Body of pancreas (tissue), 4 donors: Measurements from ENCODE around the gene PLOD1. TPM values are rescaled to one million over a fixed set of nuclear protein-coding genes. Genes with fewer than 3 reads are reported as not detected.

Source experiments
- ATAC-seq: fragments of 150-250 bp; one replicate; pipeline ENCODE4 v1.9.1; 2016
- DNase-seq, 4 donors: peaks; one replicate each; pipeline ENCODE4 v3.0.0-alpha.2; 2019
- H3K27ac ChIP-seq, 4 donors: fragments of 200-600 bp; sonication (generic); 1 replicate in 3 of 4; 2 replicates in 1 of 4; pipeline versions ENCODE4 v1.5.1 to v1.6.1; 2016 to 2019; ENCODE audit warnings: mild to moderate bottlenecking in 1 of 4, mixed read lengths in 1 of 4, moderate library complexity in 1 of 4
- H3K27me3 ChIP-seq, 2 donors: fragments of 200-600 bp; sonication (generic); one replicate each; pipeline ENCODE4 v1.6.0; 2016; ENCODE audit warnings: mild to moderate bottlenecking in 1 of 2
- H3K36me3 ChIP-seq, 2 donors: fragments of 200-600 bp; sonication (generic); replicated peaks in 1 of 2; 2 replicates each; pipeline ENCODE4 v1.5.1; 2016; ENCODE audit warnings: low read depth in 2 of 2; ENCODE audit not compliant: insufficient read depth in 1 of 2
- H3K4me1 ChIP-seq: fragments of 200-600 bp; sonication (generic); one replicate; pipeline ENCODE4 v1.6.0; 2016
- H3K4me3 ChIP-seq, 2 donors: fragments of 200-600 bp; sonication (generic); 1 replicate in 1 of 2; 2 replicates in 1 of 2; pipeline ENCODE4 v1.5.1; 2016 to 2019
- H3K9me3 ChIP-seq, 3 donors: fragments of 200-600 bp; sonication (generic); 1 replicate in 2 of 3; 2 replicates in 1 of 3; pipeline ENCODE4 v1.5.1; 2016
- POLR2A ChIP-seq, 3 donors: fragments of 450-650 bp; IDR thresholded peaks; one replicate each; pipeline ENCODE4 v1.6.1; 2016; ENCODE audit warnings: antibody characterized with exemption in 3 of 3, mild to moderate bottlenecking in 2 of 3
- WGBS, 2 donors: methylation state at CpG; one replicate each; pipeline ENCODE4 v1.1.5; 2017; 5-methylcytosine and 5-hydroxymethylcytosine counted together
- intact Hi-C: fragments of 100-400 bp; cut with DNase I; formaldehyde crosslinking; loops from one replicate; pipeline ENCODE4 v1.15.1; 2023
- total RNA-seq, 2 donors: library from RNA; depleted of rRNA; stranded (reverse); fragments of >200 nt; gene quantifications; one replicate each; pipeline ENCODE4 v1.1.0, GENCODE V29; 2016
- TF ChIP-seq, protein P1 (sequence below), 7 experiments: fragments of 450-650 bp in 4 of 7; fragments of 200-600 bp in 3 of 7; sonication (generic) in 3 of 7; IDR thresholded peaks; one replicate each; pipeline ENCODE4 v1.5.1; 2016 to 2019; ENCODE audit warnings: antibody characterized with exemption in 7 of 7

The PLOD1 gene
- total RNA-seq = 10 to 100 TPM; 30.9 to 39.6 TPM

DNA sequence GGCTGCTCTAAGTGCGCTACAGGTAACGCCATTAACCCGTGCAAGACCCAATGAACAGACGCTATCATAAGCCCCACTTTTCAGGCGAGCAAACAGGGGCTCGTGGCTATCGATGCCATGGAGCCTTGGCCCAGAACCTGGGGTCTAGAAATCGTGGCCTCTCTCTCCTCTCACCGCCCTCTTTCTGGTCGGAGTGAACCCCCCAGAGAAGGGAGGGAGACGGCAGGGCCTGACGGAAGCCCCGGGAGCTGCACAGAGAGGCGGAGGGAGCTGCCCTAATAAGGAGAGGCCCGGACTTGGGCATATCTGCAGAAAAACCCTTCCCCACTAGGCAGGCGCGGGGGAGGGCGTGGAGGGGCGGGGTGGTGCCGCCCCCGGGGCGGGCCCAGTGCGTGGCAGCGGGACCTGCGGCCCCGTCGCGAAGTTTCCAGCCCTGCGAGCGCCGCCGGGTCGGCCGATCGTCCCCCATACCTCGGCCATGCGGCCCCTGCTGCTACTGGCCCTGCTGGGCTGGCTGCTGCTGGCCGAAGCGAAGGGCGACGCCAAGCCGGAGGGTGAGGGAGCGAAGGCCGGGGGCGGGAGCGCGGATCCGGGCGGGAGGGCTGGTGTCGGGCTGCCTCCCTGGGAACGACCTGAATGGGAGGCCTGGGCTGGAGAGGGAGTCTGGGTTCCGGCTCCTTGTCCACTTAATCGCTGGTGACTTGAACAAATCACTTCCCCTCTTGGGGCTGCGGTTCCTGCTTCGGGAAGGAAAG lies at the start of gene PLOD1:
Gene PLOD1, plus strand, starts transcription at position 416 of the 755 bp plus-strand sequence. Its CDS starts 63 bp downstream, at position 479.
- Histone ChIP-seq H3K36me3 (no peaks in the 10 kb centered on the region), H3K4me1 (peaks cover 40% of the 10 kb centered on the region), H3K4me3 (peak within 1 kb of the TSS; percentile 63 to 65), H3K27ac (peak within 1 kb of the TSS; percentile 55 to 83 (median 78)), H3K9me3 (no peaks in the 10 kb centered on the region), H3K27me3 (no peaks in the 10 kb centered on the region)
- TF ChIP-seq, protein P1, sequence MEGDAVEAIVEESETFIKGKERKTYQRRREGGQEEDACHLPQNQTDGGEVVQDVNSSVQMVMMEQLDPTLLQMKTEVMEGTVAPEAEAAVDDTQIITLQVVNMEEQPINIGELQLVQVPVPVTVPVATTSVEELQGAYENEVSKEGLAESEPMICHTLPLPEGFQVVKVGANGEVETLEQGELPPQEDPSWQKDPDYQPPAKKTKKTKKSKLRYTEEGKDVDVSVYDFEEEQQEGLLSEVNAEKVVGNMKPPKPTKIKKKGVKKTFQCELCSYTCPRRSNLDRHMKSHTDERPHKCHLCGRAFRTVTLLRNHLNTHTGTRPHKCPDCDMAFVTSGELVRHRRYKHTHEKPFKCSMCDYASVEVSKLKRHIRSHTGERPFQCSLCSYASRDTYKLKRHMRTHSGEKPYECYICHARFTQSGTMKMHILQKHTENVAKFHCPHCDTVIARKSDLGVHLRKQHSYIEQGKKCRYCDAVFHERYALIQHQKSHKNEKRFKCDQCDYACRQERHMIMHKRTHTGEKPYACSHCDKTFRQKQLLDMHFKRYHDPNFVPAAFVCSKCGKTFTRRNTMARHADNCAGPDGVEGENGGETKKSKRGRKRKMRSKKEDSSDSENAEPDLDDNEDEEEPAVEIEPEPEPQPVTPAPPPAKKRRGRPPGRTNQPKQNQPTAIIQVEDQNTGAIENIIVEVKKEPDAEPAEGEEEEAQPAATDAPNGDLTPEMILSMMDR (IDR thresholded peaks at IDR 0.05) = no peak
- TF ChIP-seq POLR2A (IDR thresholded peaks at IDR 0.05) = peak; percentile 41 to 66 (median 61)
- ATAC-seq (peak; percentile 94), DNase-seq (peak; percentile 88 to 90 (median 90))
- intact Hi-C loops = no loop called here
- 0% methylated on average over 17 to 54 of the region's 55 CpGs for WGBS, 2 donors

DNA sequence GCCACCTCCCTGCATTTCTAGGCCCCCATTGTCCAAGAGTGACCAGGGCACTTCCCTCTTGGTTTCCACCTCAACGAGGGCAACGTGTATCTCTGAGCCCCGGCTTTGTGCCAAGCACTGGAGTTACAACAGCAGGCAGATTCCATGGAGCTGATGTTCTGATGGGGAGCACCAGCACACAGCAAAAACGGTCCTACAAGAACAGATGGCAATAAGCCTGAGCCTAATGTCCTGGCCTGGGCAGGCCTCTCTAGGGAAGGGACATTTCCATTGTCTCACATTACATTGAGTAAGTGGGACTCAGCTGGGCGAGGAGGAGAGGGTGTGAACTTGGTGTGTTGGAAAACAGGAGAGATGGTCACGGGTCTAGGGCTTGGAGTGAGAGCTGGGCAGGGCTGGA lies 48.6 kb upstream of the PLOD1 start:
- TF ChIP-seq, protein P1 (IDR thresholded peaks at IDR 0.05) = no peak
- TF ChIP-seq POLR2A (IDR thresholded peaks at IDR 0.05) = no peak
- H3K27ac ChIP-seq = no peak overlapping the region
- no peaks in the 10 kb centered on the region for H3K9me3 ChIP-seq
- H3K4me1 ChIP-seq = peaks cover 11% of the 10 kb centered on the region
- no peak for DNase-seq
- intact Hi-C loops = no loop called here
- no peaks in the 10 kb centered on the region for H3K27me3 ChIP-seq
- ATAC-seq = no peak
- no peaks in the 10 kb centered on the region for H3K36me3 ChIP-seq
- 65 to 66% methylated on average over 6 of the region's 6 CpGs for WGBS, 2 donors
- no peak overlapping the region for H3K4me3 ChIP-seq

DNA sequence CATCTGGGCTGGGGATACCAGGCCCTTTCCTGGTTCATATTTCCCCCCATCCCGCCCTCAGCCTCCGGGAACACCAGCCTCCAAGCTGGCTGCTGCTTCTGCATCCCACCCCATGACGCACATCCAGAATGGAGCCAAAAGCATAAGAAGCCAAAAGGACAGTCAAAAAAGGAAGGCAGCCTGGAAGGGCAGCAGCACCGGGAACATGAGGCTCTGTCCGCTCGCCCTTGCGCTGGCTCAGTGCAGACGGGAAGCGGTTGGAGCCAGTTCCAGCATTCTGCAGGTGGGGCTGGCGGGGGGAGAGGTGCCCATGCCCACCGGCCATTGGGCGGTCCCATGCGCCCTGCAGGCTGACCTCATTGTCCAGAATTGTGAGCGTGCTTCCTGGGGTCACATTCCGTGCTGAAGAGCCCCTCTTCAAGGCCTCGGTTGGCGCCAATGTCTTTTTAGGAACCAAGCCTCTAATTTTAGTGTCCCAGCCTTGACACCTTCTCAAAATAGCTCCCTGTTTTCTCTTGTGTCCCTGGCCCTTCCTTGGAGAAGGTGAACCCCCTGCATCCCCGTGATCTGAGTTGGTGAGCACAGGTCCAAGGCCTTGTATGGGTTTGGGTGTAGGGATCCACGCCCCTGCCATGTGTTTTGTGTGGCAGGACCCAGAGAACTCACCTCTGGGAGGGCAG lies 47.4 kb upstream of the PLOD1 start:
- 82% methylated on average over 11 to 18 of the region's 19 CpGs for WGBS, 2 donors
- ATAC-seq = no peak
- no peaks in the 10 kb centered on the region for H3K9me3 ChIP-seq
- TF ChIP-seq, protein P1 (IDR thresholded peaks at IDR 0.05) = no peak
- H3K36me3 ChIP-seq = no peaks in the 10 kb centered on the region
- intact Hi-C loops = no loop called here
- no peak overlapping the region for H3K27ac ChIP-seq
- no peak for DNase-seq
- H3K4me1 ChIP-seq = peaks cover 9% of the 10 kb centered on the region
- no peak overlapping the region for H3K4me3 ChIP-seq
- no peaks in the 10 kb centered on the region for H3K27me3 ChIP-seq

DNA sequence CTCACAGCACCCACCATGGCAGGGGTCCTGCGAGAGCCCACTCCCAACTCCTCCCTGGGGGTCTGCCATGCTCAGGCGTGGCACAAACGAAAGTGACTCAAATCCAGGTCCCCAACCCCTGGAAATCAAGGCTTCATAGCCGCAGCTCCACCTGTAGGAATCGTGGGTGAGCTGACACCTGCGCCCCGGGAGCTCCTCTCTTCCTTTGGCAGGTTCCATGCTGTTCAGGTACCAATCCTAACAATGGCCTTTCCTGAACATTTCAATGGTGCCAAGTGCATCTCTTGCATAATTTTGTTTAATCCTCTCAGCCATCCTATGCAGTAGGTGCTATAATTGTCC lies 46.9 kb upstream of the PLOD1 start:
- Histone ChIP-seq H3K4me3 (no peak overlapping the region), H3K27ac (no peak overlapping the region), H3K4me1 (peaks cover 5% of the 10 kb centered on the region), H3K36me3 (no peaks in the 10 kb centered on the region), H3K9me3 (no peaks in the 10 kb centered on the region), H3K27me3 (no peaks in the 10 kb centered on the region)
- no peak for TF ChIP-seq POLR2A (IDR thresholded peaks at IDR 0.05)
- TF ChIP-seq, protein P1 (IDR thresholded peaks at IDR 0.05) = no peak
- intact Hi-C loops = no loop called here
- ATAC-seq (no peak), DNase-seq (no peak)
- 65 to 70% methylated on average over 4 to 7 of the region's 7 CpGs for WGBS, 2 donors
